Smooth muscle cell (in vitro differentiated cells): ENCODE measurements around the gene ADI1. TPM values are rescaled to one million over a fixed set of nuclear protein-coding genes. Genes with fewer than 3 reads are reported as not detected.

Experiments used
- DNase-seq: peaks from one replicate; lab custom pipeline; 2025; ENCODE audit not compliant: unreplicated experiment; lab: John Stamatoyannopoulos, UW
- H2AFZ ChIP-seq: fragments of 200-600 bp; sonication (generic); 2 replicates; pipeline ENCODE4 v1.6.0; 2016; ENCODE audit warnings: antibody characterized with exemption, low read depth, mild to moderate bottlenecking
- H3F3A ChIP-seq: fragments of 200-600 bp; sonication (generic); 2 replicates; pipeline ENCODE4 v1.6.0; 2017; ENCODE audit warnings: antibody characterized with exemption, low read depth
- H3K27ac ChIP-seq: fragments of 200-600 bp; sonication (generic); 2 replicates; pipeline ENCODE4 v1.5.1; 2016; ENCODE audit warnings: low read depth, mild to moderate bottlenecking
- H3K27me3 ChIP-seq: fragments of 200-600 bp; sonication (generic); 2 replicates; pipeline ENCODE4 v1.6.1; 2016; ENCODE audit warnings: low read depth, mild to moderate bottlenecking
- H3K36me3 ChIP-seq: fragments of 200-600 bp; sonication (generic); 2 replicates; pipeline ENCODE4 v1.5.1; 2016; ENCODE audit warnings: low read depth
- H3K4me1 ChIP-seq: fragments of 200-600 bp; sonication (generic); 2 replicates; pipeline ENCODE4 v1.5.1; 2016; ENCODE audit warnings: low read depth
- H3K4me2 ChIP-seq: fragments of 200-600 bp; sonication (generic); 2 replicates; pipeline ENCODE4 v1.6.0; 2016; ENCODE audit warnings: mild to moderate bottlenecking
- H3K4me3 ChIP-seq: fragments of 200-600 bp; sonication (generic); 2 replicates; pipeline ENCODE4 v1.5.1; 2016; ENCODE audit warnings: mild to moderate bottlenecking
- H3K79me2 ChIP-seq: fragments of 200-600 bp; sonication (generic); 2 replicates; pipeline ENCODE4 v1.6.0; 2016; ENCODE audit warnings: low read depth, mild to moderate bottlenecking
- H3K9ac ChIP-seq: fragments of 200-600 bp; sonication (generic); 2 replicates; pipeline ENCODE4 v1.6.0; 2016; ENCODE audit warnings: low read depth
- H3K9me3 ChIP-seq: fragments of 200-600 bp; sonication (generic); replicated peaks from 2 replicates; pipeline ENCODE4 v1.5.1; 2016; ENCODE audit warnings: low read depth
- H4K20me1 ChIP-seq: fragments of 200-600 bp; sonication (generic); 2 replicates; pipeline ENCODE4 v1.6.0; 2016; ENCODE audit warnings: low read depth
- WGBS: methylation state at CpG from one replicate; pipeline ENCODE4 v1.1.7; 2016; ENCODE audit warnings: low lambda C conversion rate; 5-methylcytosine and 5-hydroxymethylcytosine counted together
- polyA plus RNA-seq: library from polyadenylated mRNA; unstranded; fragments of >200 nt; fragmentation: Nextera tagmentation; extraction: Ambion mirVana; gene quantifications from 2 replicates; pipeline ENCODE4 v1.2.1, GENCODE V29; 2016
- total RNA-seq: library from RNA; depleted of rRNA; stranded (reverse); fragments of >200 nt; gene quantifications from 2 replicates; pipeline ENCODE4 v1.2.3, GENCODE V29; 2014
- TF ChIP-seq, protein P1 (sequence below): fragments of 200-600 bp; sonication (generic); IDR thresholded peaks from 2 replicates; pipeline ENCODE4 v1.5.1; 2017; ENCODE audit warnings: borderline replicate concordance, mild to moderate bottlenecking, antibody characterized with exemption; ENCODE audit not compliant: insufficient read depth, poor library complexity, severe bottlenecking

The ADI1 gene
- total and polyA plus RNA-seq, 2 experiments from 2014 or later: 19.0 to 30.9 TPM

DNA sequence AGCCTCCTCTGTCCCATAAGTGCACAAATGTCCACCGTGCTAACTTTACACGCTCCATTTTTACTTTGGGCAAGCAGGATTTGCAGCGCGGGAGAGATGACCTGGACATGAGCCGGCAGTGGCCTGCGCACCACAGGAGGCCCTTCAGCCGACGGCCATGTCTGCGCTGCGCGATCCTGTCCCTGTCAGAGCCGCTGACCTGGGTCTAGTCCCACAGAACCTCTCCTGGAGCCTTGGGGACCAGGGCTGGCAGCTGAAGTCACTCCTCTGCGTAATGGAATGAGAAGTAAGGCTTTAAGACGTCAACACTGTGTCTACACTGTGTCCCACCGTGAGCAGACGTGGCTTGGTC is 29.6 kb downstream of the ADI1 start:
- 95% methylated on average over 16 of the region's 16 CpGs for WGBS
- TF ChIP-seq, protein P1, sequence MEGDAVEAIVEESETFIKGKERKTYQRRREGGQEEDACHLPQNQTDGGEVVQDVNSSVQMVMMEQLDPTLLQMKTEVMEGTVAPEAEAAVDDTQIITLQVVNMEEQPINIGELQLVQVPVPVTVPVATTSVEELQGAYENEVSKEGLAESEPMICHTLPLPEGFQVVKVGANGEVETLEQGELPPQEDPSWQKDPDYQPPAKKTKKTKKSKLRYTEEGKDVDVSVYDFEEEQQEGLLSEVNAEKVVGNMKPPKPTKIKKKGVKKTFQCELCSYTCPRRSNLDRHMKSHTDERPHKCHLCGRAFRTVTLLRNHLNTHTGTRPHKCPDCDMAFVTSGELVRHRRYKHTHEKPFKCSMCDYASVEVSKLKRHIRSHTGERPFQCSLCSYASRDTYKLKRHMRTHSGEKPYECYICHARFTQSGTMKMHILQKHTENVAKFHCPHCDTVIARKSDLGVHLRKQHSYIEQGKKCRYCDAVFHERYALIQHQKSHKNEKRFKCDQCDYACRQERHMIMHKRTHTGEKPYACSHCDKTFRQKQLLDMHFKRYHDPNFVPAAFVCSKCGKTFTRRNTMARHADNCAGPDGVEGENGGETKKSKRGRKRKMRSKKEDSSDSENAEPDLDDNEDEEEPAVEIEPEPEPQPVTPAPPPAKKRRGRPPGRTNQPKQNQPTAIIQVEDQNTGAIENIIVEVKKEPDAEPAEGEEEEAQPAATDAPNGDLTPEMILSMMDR: no peak
- Histone ChIP-seq H3K27ac (no peak overlapping the region), H3K4me1 (peaks cover 4% of the 10 kb centered on the region), H3K36me3 (no peaks in the 10 kb centered on the region), H3K9me3 (no peaks in the 10 kb centered on the region), H3K4me3 (no peak overlapping the region), H3K4me2 (no peak overlapping the region), H3F3A (no peaks in the 10 kb centered on the region), H3K27me3 (no peaks in the 10 kb centered on the region), H3K79me2 (no peaks in the 10 kb centered on the region), H2AFZ (no peak overlapping the region), H3K9ac (no peak overlapping the region), H4K20me1 (no peaks in the 10 kb centered on the region)
- no peak for DNase-seq

DNA sequence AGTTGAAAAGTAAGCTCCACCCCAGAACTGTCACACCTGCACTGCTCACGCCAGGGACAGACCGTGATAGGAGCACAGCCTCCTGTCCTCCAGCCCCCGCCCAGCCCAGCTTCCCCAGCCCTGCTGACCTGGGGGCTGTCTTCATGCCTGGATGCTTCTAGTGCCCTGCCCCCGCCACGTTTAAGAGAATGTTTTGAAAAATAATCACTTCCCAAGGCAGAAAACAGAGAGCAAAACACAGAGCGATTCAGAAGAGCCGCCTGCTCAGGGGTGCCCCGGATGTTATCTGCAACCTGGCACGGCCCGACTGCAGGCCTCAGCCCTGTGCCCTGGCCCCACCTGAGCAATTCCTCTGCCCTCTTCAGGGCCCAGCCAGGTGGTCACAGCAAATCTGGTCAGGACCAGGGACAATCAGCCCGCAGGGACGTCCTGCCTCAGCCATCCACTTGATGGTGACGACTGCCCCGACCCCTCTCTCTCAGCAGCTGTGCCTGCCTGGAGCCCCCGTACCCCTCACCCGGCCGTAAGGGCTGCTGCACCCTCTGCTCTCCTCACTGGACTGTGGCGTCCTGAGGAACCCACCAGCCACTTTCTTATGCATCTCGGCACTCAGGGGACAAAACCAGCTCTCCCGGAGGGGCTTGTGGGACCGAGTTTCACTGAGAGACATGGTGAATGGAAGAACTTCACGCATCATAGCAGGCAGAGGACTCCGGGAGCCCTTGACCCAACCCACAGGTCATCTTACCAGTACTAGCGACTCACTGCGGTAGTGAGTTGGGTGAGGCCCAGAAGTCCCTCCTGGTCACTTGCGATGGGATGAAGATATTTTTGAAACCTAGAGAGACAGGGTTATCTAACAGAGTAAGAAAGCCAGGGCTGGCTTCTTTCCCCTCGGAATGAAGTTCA is 30.2 kb downstream of the ADI1 start:
- H3K4me3 ChIP-seq: no peak overlapping the region
- H3K9ac ChIP-seq: no peak overlapping the region
- no peaks in the 10 kb centered on the region for H4K20me1 ChIP-seq
- H3K27ac ChIP-seq: no peak overlapping the region
- no peaks in the 10 kb centered on the region for H3K36me3 ChIP-seq
- no peak for DNase-seq
- no peaks in the 10 kb centered on the region for H3K79me2 ChIP-seq
- H3K27me3 ChIP-seq: no peaks in the 10 kb centered on the region
- H3F3A ChIP-seq: no peaks in the 10 kb centered on the region
- TF ChIP-seq, protein P1: no peak
- H2AFZ ChIP-seq: no peak overlapping the region
- H3K4me2 ChIP-seq: no peak overlapping the region
- 90% methylated on average over 25 of the region's 27 CpGs for WGBS
- peaks cover 4% of the 10 kb centered on the region for H3K4me1 ChIP-seq
- H3K9me3 ChIP-seq: no peaks in the 10 kb centered on the region

DNA sequence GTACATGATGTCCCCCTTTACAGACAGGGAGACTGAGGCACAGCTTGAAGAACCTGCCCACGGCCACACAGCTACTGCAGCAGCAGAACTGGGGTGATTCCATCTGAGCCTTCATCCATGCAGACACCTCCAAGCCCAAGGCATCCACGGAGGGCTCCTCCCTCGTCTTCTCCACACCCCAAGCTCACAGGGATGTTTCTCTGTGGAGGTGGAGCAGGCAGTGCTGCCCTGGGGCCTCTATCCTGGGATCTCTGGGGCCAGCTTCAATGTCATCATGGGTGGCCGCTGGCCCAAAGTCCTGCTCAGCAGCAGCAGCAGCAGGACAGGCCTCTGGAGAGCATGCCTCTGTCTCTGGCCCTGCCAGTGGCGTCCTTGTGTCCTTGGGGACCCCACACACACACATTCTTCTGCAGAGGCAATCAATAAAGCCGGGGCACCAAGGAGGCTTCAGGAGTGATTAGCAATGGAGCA is 31.2 kb downstream of the ADI1 start:
- no peaks in the 10 kb centered on the region for H3K79me2 ChIP-seq
- H3K4me2 ChIP-seq: no peak overlapping the region
- H3K9ac ChIP-seq: no peak overlapping the region
- no peaks in the 10 kb centered on the region for H4K20me1 ChIP-seq
- H2AFZ ChIP-seq: no peak overlapping the region
- no peaks in the 10 kb centered on the region for H3K36me3 ChIP-seq
- no peak overlapping the region for H3K27ac ChIP-seq
- H3F3A ChIP-seq: no peaks in the 10 kb centered on the region
- H3K9me3 ChIP-seq: no peaks in the 10 kb centered on the region
- TF ChIP-seq, protein P1: no peak
- no peak for DNase-seq
- WGBS: 87% methylated on average over 6 of the region's 6 CpGs
- H3K4me1 ChIP-seq: no peaks in the 10 kb centered on the region
- no peak overlapping the region for H3K4me3 ChIP-seq
- H3K27me3 ChIP-seq: no peaks in the 10 kb centered on the region
